ENCODE data around the gene ZEB2. TPM values are rescaled to one million over a fixed set of nuclear protein-coding genes. Genes with fewer than 3 reads are reported as not detected.

The ZEB2 gene
- 100 to 1,000 TPM; 187 to 346 (median 266) TPM for total RNA-seq

DNA sequence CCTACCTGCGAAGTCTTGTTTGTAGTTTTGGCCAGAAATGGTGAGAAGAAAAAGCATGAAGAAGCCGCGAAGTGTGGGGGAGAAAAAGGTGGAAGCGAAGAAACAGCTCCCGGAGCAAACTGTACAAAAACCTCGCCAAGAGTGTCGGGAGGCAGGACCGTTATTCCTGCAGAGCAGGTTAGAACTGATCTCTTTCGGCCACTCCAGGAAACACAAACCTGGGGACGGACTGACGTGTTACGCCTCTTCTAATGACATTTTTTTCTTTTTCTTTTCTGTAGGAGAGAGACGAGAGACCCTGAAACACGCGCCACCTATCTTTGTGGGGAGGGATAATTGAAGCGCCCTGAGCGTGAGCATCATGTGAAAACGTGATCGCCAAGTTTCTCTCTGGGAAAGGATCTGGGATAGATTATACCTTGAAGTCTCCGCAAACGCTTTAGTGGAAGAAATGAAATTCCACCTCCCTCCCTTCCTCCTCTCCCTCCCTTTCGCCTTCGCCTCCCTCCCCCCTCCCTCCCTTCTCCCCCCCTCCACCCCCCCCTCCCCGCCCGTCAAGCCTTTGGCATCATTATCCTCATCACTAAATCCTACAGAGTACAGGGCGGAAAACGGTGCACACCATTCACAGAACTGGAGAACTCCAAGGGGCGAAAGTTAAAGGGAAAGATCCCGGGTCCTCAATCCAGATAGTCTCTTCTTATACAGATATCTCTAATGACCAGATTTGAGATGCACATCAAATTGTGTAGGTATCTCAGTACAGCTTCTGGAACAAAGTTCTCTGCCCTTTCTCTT is at the start of gene ZEB2:
TSS of gene ZEB2 (minus strand) at position 186 of the 798 bp plus-strand sequence. CDS start 2,769 bp downstream, outside the sequence.
- TF ChIP-seq, protein P1, sequence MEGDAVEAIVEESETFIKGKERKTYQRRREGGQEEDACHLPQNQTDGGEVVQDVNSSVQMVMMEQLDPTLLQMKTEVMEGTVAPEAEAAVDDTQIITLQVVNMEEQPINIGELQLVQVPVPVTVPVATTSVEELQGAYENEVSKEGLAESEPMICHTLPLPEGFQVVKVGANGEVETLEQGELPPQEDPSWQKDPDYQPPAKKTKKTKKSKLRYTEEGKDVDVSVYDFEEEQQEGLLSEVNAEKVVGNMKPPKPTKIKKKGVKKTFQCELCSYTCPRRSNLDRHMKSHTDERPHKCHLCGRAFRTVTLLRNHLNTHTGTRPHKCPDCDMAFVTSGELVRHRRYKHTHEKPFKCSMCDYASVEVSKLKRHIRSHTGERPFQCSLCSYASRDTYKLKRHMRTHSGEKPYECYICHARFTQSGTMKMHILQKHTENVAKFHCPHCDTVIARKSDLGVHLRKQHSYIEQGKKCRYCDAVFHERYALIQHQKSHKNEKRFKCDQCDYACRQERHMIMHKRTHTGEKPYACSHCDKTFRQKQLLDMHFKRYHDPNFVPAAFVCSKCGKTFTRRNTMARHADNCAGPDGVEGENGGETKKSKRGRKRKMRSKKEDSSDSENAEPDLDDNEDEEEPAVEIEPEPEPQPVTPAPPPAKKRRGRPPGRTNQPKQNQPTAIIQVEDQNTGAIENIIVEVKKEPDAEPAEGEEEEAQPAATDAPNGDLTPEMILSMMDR (IDR thresholded peaks at IDR 0.05; ENCODE audit: low read depth) = no peak

DNA sequence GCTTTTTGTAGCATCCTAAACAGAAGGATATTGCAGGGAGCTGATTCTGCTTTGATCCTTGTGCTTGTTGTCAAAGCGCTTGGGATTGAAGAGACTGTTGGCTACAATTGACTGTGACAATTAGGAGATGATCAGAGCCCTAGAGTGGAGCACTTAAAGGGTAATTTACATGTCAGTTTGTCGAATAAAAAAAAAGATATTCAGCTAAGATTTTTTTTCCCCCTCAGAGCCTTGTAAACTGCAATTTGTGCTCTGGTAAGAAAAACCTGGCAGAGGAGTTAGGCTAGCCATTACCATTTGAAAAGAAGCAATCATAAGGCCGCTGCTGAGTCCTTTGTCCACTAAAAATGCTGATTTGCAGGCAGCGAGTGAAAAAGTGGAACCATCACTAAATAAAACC is 47.8 kb upstream of the ZEB2 start:
- TF ChIP-seq, protein P1 (IDR thresholded peaks at IDR 0.05; ENCODE audit: low read depth) = no peak

DNA sequence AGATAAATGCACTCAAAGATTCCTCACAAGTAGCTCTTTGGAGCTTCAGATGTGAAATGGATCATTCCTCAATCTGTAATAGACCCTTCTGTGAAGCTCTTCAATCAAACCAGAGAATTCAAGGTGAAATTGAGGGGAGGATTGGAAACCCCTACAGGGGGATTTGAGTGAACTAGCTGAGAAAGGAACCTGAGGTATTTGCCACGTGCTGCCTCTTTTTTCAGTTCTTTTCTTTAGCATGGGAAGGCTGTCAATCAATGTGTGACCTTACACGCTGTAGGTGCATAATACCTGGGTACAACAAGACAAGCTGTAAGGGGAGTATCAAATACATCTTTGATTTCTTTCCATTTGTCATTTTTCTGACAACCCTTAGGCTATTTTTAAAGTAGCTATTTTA is 46.5 kb upstream of the ZEB2 start:
- TF ChIP-seq, protein P1 (IDR thresholded peaks at IDR 0.05; ENCODE audit: low read depth) = no peak

DNA sequence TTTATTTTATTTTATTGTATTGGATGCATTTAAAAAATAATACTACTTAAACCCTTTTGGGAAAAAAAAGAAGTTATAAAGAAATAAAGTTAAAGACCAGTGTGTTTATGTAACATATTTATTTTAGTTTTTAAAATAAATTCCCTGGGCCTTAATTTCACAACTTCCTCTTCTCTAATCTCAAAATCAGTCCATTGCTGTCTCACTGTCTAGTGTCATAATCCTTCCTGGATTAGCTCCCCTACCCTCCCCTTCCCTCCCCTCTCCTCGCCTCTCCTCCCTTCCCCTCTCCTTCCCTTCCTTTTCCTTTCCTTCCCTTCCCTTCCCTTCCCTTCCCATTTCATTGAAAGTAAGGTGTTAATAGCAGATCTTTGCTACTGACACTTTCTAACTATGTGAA is 40.3 kb upstream of the ZEB2 start:
- TF ChIP-seq, protein P1 (IDR thresholded peaks at IDR 0.05; ENCODE audit: low read depth) = no peak

DNA sequence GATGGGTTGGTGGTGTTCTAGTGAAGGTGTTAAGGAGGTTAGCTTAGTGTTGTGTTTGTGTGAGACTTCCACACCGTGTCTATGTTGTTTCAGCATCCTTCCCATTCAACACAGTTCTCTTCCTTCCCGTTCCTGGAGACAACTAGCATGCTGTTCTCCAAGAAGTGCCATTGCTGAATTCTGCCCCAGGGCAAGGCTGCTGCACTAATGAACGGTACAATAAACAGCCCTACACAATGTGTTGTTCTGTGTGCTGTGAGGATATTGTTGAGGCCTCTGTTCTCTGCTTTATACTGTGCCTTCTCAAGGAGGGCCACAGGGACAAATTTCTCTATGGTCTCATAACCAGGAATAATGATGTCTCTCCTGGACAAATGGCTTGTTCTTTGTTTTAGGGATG is 39.8 kb upstream of the ZEB2 start:
- TF ChIP-seq, protein P1 (IDR thresholded peaks at IDR 0.05; ENCODE audit: low read depth) = no peak

DNA sequence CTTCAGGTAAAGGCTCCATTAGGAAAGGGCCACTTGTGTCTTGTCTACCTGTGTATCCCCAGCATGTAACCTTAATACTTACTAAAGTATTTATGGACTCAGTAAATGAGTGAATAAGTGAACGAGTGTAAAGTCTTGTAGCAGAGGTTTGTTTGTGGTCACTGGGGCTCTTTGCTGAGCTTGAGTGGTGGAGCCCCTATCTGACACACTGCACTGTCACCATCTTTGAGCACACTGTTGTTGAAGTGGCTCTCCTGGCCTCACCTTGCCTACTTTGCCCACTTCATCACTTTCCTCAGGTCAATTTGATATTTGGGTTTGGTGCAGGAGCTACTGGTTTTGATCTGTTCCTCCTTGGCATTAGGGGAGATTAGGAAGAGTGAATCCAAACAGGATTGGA is 39.3 kb upstream of the ZEB2 start:
- TF ChIP-seq, protein P1 (IDR thresholded peaks at IDR 0.05; ENCODE audit: low read depth) = no peak

DNA sequence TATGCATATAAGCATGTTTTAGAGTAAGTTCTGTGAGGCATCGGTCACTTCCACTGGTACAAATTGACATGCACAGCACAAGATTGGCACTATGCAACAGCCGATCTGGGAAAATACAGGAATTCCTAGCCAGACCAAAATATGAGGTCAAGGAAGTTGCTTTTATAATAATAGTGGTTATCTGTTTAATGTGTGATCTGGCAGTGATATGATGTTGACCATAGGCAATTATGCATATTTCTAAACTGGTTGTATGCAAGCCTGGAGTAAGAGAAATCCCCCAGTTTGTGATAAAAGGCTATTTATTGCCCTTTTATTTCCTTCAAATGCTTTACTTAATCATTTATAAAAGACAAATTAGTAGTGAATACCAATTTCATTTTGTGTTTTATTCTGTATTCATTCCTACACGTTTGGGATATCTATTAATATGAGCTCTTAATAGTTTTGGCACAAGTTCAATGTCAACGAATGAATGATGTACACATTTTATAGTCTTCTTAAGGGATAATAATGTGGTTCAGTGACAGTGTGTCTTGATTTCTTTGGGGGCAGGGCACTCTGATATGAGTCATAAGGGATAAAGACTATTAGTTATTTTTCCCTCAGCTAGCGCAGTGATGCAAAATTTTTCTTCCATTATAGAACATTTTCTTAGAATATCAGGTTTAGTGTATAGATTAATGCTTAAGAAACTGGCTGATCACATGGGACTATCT is 34.7 kb upstream of the ZEB2 start:
- TF ChIP-seq, protein P1 (IDR thresholded peaks at IDR 0.05; ENCODE audit: low read depth) = no peak

All from subcutaneous adipose tissue (tissue), 4 donors.